ENCODE results near the gene WNT8A. TPM values are rescaled to one million over a fixed set of nuclear protein-coding genes. Genes with fewer than 3 reads are reported as not detected.
A peak's percentile ranks its signal among the peaks of the same experiment; 100 is the strongest.

WNT8A gene
- total RNA-seq, 1 donor from 2014 or later, result not detected

- no peaks in the 10 kb centered on the region for H3K36me3 ChIP-seq
- no peaks in the 10 kb centered on the region for H3K27me3 ChIP-seq
- intact Hi-C loops (cut with DNase I), result no loop called here
- no peak overlapping the region for H3K27ac ChIP-seq
- no peak overlapping the region for H3K4me3 ChIP-seq
- TF ChIP-seq POLR2AphosphoS5 (IDR thresholded peaks at IDR 0.05; ENCODE audit: insufficient read depth in 1 of 2, low read depth in 1 of 2), result no peak
- no peak for TF ChIP-seq POLR2A (IDR thresholded peaks at IDR 0.05)
- TF ChIP-seq CTCF (IDR thresholded peaks at IDR 0.05), result no peak
- DNase-seq (ENCODE audit: extremely low spot score in 2 of 2), result no peak
- H3K9me3 ChIP-seq, result no peaks in the 10 kb centered on the region
- H3K4me1 ChIP-seq, result no peaks in the 10 kb centered on the region
Observed at GRCh38 chr5:138129347-138129746, 45.5 kb downstream of the WNT8A start.

- DNase-seq (ENCODE audit: extremely low spot score in 2 of 2), result no peak
- intact Hi-C loops (cut with DNase I), result loop anchor here (5.0 kb wide), 1 partner anchor 55 kb away; no protein-coding TSS in a partner anchor
- no peak overlapping the region for H3K4me3 ChIP-seq
Observed at GRCh38 chr5:138132543-138132942, 48.7 kb downstream of the WNT8A start.

GRCh38 chr5:138138949-138139780 is 55.3 kb downstream of the WNT8A start, which contains the start of gene NME5:
Gene NME5, minus strand, starts transcription at chr5:138139428. Its CDS starts 648 bp downstream, at chr5:138138780.
- H3K36me3 ChIP-seq, result no peaks in the 10 kb centered on the region
- intact Hi-C loops (cut with DNase I), result no loop called here
- TF ChIP-seq CTCF (IDR thresholded peaks at IDR 0.05), result no peak
- no peak for TF ChIP-seq POLR2AphosphoS5 (IDR thresholded peaks at IDR 0.05; ENCODE audit: insufficient read depth in 1 of 2, low read depth in 1 of 2)
- TF ChIP-seq POLR2A (IDR thresholded peaks at IDR 0.05), result no peak
- H3K27ac ChIP-seq, result no peak within 1 kb of the TSS
- no peaks in the 10 kb centered on the region for H3K27me3 ChIP-seq
- DNase-seq (ENCODE audit: extremely low spot score in 2 of 2), result no peak
- H3K9me3 ChIP-seq, result no peaks in the 10 kb centered on the region
- H3K4me1 ChIP-seq, result peaks cover 7% of the 10 kb centered on the region
- peak within 1 kb of the TSS; percentile 49 to 51 for H3K4me3 ChIP-seq

More at GRCh38 chr5:138132543-138132942, 48.7 kb downstream of the WNT8A start:
- TF ChIP-seq CTCF (IDR thresholded peaks at IDR 0.05), result no peak
- no peak for TF ChIP-seq POLR2AphosphoS5 (IDR thresholded peaks at IDR 0.05; ENCODE audit: insufficient read depth in 1 of 2, low read depth in 1 of 2)
- TF ChIP-seq POLR2A (IDR thresholded peaks at IDR 0.05), result no peak
- Histone ChIP-seq H3K9me3 (no peaks in the 10 kb centered on the region), H3K27ac (no peak overlapping the region), H3K27me3 (no peaks in the 10 kb centered on the region), H3K36me3 (no peaks in the 10 kb centered on the region), H3K4me1 (no peaks in the 10 kb centered on the region)

- TF ChIP-seq POLR2A (IDR thresholded peaks at IDR 0.05) (no peak), CTCF (IDR thresholded peaks at IDR 0.05) (no peak), POLR2AphosphoS5 (IDR thresholded peaks at IDR 0.05; ENCODE audit: insufficient read depth in 1 of 2, low read depth in 1 of 2) (no peak)
- H3K27ac ChIP-seq, result no peak overlapping the region
- intact Hi-C loops (cut with DNase I), result no loop called here
- no peak overlapping the region for H3K4me3 ChIP-seq
- H3K36me3 ChIP-seq, result no peaks in the 10 kb centered on the region
- peaks cover 7% of the 10 kb centered on the region for H3K4me1 ChIP-seq
- no peaks in the 10 kb centered on the region for H3K27me3 ChIP-seq
- DNase-seq (ENCODE audit: extremely low spot score in 2 of 2), result no peak
- H3K9me3 ChIP-seq, result no peaks in the 10 kb centered on the region
Observed at GRCh38 chr5:138139781-138140090, 55.9 kb downstream of the WNT8A start.

GRCh38 chr5:138140268-138140667 is 56.4 kb downstream of the WNT8A start:
- H3K27ac ChIP-seq, result no peak overlapping the region
- no peaks in the 10 kb centered on the region for H3K9me3 ChIP-seq
- intact Hi-C loops (cut with DNase I), result no loop called here
- no peak overlapping the region for H3K4me3 ChIP-seq
- no peak for DNase-seq (ENCODE audit: extremely low spot score in 2 of 2)
- peaks cover 7% of the 10 kb centered on the region for H3K4me1 ChIP-seq
- TF ChIP-seq CTCF (IDR thresholded peaks at IDR 0.05) (no peak), POLR2AphosphoS5 (IDR thresholded peaks at IDR 0.05; ENCODE audit: insufficient read depth in 1 of 2, low read depth in 1 of 2) (no peak), POLR2A (IDR thresholded peaks at IDR 0.05) (no peak)
- H3K27me3 ChIP-seq, result no peaks in the 10 kb centered on the region
- no peaks in the 10 kb centered on the region for H3K36me3 ChIP-seq

Data from vagina (tissue), 2 donors.